Measurements from ENCODE around the gene TLCD3A. TPM values are rescaled to one million over a fixed set of nuclear protein-coding genes. Genes with fewer than 3 reads are reported as not detected.

Gene TLCD3A
- total RNA-seq = 1 to 10 TPM; 6.9 to 8.4 TPM

DNA sequence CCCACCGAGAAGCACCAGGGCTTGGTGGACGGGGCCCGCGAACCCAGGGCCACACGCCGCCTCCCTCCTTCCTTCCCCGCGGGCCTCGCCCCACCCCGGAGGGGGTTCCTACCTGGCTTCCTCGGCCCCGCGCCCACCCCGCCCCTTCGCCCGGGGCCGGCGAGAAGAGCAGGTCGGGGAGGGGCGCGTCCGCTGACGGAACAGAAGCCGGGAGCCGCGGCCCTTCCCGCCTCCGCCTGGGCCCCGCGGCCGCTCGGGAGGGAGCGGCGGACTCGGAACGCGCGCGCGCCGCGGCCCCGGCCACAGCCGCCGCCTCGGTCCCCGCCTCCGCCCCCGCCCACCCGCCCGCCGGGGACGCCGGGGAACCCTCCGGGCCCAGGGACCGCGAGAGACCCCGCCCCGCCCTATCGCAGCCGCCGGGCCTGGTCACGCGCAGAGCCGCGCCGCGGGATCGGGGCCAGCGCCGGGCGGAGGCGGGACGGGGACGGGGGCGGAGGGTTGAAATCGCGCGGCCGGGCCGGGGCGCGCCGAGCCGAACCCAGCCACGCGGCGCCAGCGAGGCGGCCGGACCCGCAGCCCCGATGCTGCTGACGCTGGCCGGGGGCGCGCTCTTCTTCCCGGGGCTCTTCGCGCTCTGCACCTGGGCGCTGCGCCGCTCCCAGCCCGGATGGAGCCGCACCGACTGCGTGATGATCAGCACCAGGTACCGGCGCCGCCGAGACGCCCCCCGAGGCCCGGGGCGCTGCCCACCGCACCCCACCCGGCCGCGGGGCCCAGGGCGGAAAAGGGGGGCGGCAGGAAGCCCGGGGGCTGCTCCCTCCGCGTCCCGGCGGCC, at the start of gene TLCD3A:
Gene TLCD3A, plus strand, starts transcription at position 530 of the 835 bp plus-strand sequence. Its CDS starts 52 bp downstream, at position 582.
- Mint-ChIP-seq H3K4me3 (peak within 1 kb of the TSS; percentile 79), H3K9me3 (no peaks in the 10 kb centered on the region), H3K27me3 (peaks cover 9% of the 10 kb centered on the region), H3K4me1 (ENCODE audit: low read depth) (peaks cover 13% of the 10 kb centered on the region), H3K27ac (no peak within 1 kb of the TSS), H3K36me3 (peaks cover 11% of the 10 kb centered on the region)
- intact Hi-C loops (cut with micrococcal nuclease) = no loop called here
- DNase-seq = peak; percentile 58
- ChIA-PET CTCF (interaction anchor here (0.9 kb wide), 1 partner anchor 320 kb away, joined by 3 read pairs; no protein-coding TSS in a partner anchor), POLR2A (interaction anchor here (0.7 to 1.0 kb wide), 2 partner anchors 19 to 245 kb away, joined by 4 read pairs; no protein-coding TSS in a partner anchor)

GRCh38 chr17:683040-683439, 49.4 kb upstream of the TLCD3A start:
- no peaks in the 10 kb centered on the region for H3K9me3 Mint-ChIP-seq
- H3K27me3 Mint-ChIP-seq = no peaks in the 10 kb centered on the region
- DNase-seq = no peak
- ChIA-PET CTCF (interaction anchor here (4.7 kb wide), 1 partner anchor 16 kb away, joined by 15 read pairs; no protein-coding TSS in a partner anchor), POLR2A (no interaction called here)
- no peak overlapping the region for H3K4me3 Mint-ChIP-seq
- peaks cover 17% of the 10 kb centered on the region for H3K4me1 Mint-ChIP-seq (ENCODE audit: low read depth)
- H3K36me3 Mint-ChIP-seq = peaks cover 6% of the 10 kb centered on the region
- no peak overlapping the region for H3K27ac Mint-ChIP-seq
- intact Hi-C loops (cut with micrococcal nuclease) = no loop called here

- Mint-ChIP-seq H3K27ac (no peak overlapping the region), H3K4me3 (no peak overlapping the region), H3K36me3 (peaks cover 6% of the 10 kb centered on the region), H3K9me3 (no peaks in the 10 kb centered on the region), H3K27me3 (no peaks in the 10 kb centered on the region), H3K4me1 (ENCODE audit: low read depth) (peaks cover 17% of the 10 kb centered on the region)
- ChIA-PET CTCF (interaction anchor here (4.7 kb wide), 1 partner anchor 16 kb away, joined by 15 read pairs; no protein-coding TSS in a partner anchor), POLR2A (no interaction called here)
- intact Hi-C loops (cut with micrococcal nuclease) = no loop called here
- no peak for DNase-seq
Measured at GRCh38 chr17:683499-684254, 48.7 kb upstream of the TLCD3A start.

- no peaks in the 10 kb centered on the region for H3K9me3 Mint-ChIP-seq
- CTCF ChIA-PET = interaction anchor here (4.7 kb wide), 1 partner anchor 14 kb away, joined by 15 read pairs; no protein-coding TSS in a partner anchor
- H3K27ac Mint-ChIP-seq = no peak overlapping the region
- intact Hi-C loops (cut with micrococcal nuclease) = loop anchor here (5.0 kb wide), 1 partner anchor 273 kb away; a partner anchor contains a TSS
- H3K27me3 Mint-ChIP-seq = no peaks in the 10 kb centered on the region
- POLR2A ChIA-PET = no interaction called here
- DNase-seq = no peak
- H3K4me1 Mint-ChIP-seq (ENCODE audit: low read depth) = peaks cover 17% of the 10 kb centered on the region
- peaks cover 10% of the 10 kb centered on the region for H3K36me3 Mint-ChIP-seq
- no peak overlapping the region for H3K4me3 Mint-ChIP-seq
Measured at GRCh38 chr17:685006-685405, 47.4 kb upstream of the TLCD3A start.

GRCh38 chr17:688100-688989, 44.1 kb upstream of the TLCD3A start:
- intact Hi-C loops (cut with micrococcal nuclease) = loop anchor here (5.0 kb wide), 1 partner anchor 276 kb away; a partner anchor contains a TSS
- CTCF ChIA-PET = interaction anchor here (1.2 to 2.8 kb wide), 3 partner anchors 12 to 276 kb away, joined by 3 to 10 read pairs (median 9); no protein-coding TSS in a partner anchor
- Mint-ChIP-seq H3K4me3 (no peak overlapping the region), H3K9me3 (no peaks in the 10 kb centered on the region), H3K27ac (no peak overlapping the region), H3K36me3 (peaks cover 22% of the 10 kb centered on the region), H3K4me1 (ENCODE audit: low read depth) (peaks cover 3% of the 10 kb centered on the region), H3K27me3 (no peaks in the 10 kb centered on the region)
- POLR2A ChIA-PET = no interaction called here
- no peak for DNase-seq

GRCh38 chr17:689556-690275, 42.7 kb upstream of the TLCD3A start:
- CTCF ChIA-PET = interaction anchor here (1.2 to 3.8 kb wide), 2 partner anchors 10 to 277 kb away, joined by 3 to 26 read pairs; no protein-coding TSS in a partner anchor
- Mint-ChIP-seq H3K36me3 (peaks cover 27% of the 10 kb centered on the region), H3K4me3 (no peak overlapping the region), H3K4me1 (ENCODE audit: low read depth) (no peaks in the 10 kb centered on the region), H3K27me3 (no peaks in the 10 kb centered on the region), H3K27ac (no peak overlapping the region), H3K9me3 (no peaks in the 10 kb centered on the region)
- DNase-seq = no peak
- intact Hi-C loops (cut with micrococcal nuclease) = loop anchor here (5.0 to 10.0 kb wide), 2 partner anchors 277 to 305 kb away; a partner anchor contains a TSS
- POLR2A ChIA-PET = no interaction called here

- no peak overlapping the region for H3K27ac Mint-ChIP-seq
- CTCF ChIA-PET = interaction anchor here (3.8 kb wide), 1 partner anchor 10 kb away, joined by 26 read pairs; no protein-coding TSS in a partner anchor
- H3K9me3 Mint-ChIP-seq = no peaks in the 10 kb centered on the region
- no peaks in the 10 kb centered on the region for H3K27me3 Mint-ChIP-seq
- H3K4me3 Mint-ChIP-seq = no peak overlapping the region
- POLR2A ChIA-PET = no interaction called here
- intact Hi-C loops (cut with micrococcal nuclease) = loop anchor here (10.0 kb wide), 1 partner anchor 306 kb away; no protein-coding TSS in a partner anchor
- H3K36me3 Mint-ChIP-seq = peaks cover 32% of the 10 kb centered on the region
- no peaks in the 10 kb centered on the region for H3K4me1 Mint-ChIP-seq (ENCODE audit: low read depth)
- no peak for DNase-seq
Measured at GRCh38 chr17:690361-690760, 42.0 kb upstream of the TLCD3A start.

- Mint-ChIP-seq H3K4me1 (ENCODE audit: low read depth) (no peaks in the 10 kb centered on the region), H3K27ac (no peak overlapping the region), H3K9me3 (no peaks in the 10 kb centered on the region), H3K4me3 (no peak overlapping the region), H3K27me3 (no peaks in the 10 kb centered on the region), H3K36me3 (peaks cover 29% of the 10 kb centered on the region)
- ChIA-PET POLR2A (no interaction called here), CTCF (interaction anchor here (0.7 to 3.8 kb wide), 3 partner anchors 9 to 279 kb away, joined by 3 to 26 read pairs (median 5); no protein-coding TSS in a partner anchor)
- intact Hi-C loops (cut with micrococcal nuclease) = loop anchor here (10.0 kb wide), 1 partner anchor 307 kb away; no protein-coding TSS in a partner anchor
- no peak for DNase-seq
Measured at GRCh38 chr17:691423-691822, 41.0 kb upstream of the TLCD3A start.

DNA sequence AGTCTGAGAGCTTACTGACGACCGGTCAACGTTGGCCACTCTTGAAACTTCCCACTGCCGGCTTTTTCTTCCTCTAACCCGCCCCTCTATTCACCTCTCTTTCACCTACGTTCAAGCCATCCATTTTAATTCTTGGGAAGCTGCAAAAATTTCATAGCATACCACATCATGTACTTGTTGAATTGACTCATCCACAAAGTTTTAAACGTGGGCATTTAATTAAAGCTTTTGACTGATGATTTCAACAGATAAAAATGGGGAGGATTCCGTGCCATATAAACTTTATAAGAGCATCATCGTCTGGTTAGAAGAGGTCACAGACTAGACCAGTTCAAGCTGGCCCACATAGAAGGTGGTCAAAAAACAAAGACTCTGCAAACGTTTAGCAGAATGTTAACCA, 40.3 kb upstream of the TLCD3A start:
- no peak overlapping the region for H3K4me3 Mint-ChIP-seq
- CTCF ChIA-PET = interaction anchor here (0.7 to 3.8 kb wide), 3 partner anchors 8 to 280 kb away, joined by 3 to 26 read pairs (median 5); no protein-coding TSS in a partner anchor
- intact Hi-C loops (cut with micrococcal nuclease) = loop anchor here (10.0 kb wide), 1 partner anchor 307 kb away; no protein-coding TSS in a partner anchor
- POLR2A ChIA-PET = no interaction called here
- DNase-seq = no peak
- no peaks in the 10 kb centered on the region for H3K27me3 Mint-ChIP-seq
- no peaks in the 10 kb centered on the region for H3K4me1 Mint-ChIP-seq (ENCODE audit: low read depth)
- peaks cover 34% of the 10 kb centered on the region for H3K36me3 Mint-ChIP-seq
- no peaks in the 10 kb centered on the region for H3K9me3 Mint-ChIP-seq
- no peak overlapping the region for H3K27ac Mint-ChIP-seq

GRCh38 chr17:693791-694638, 38.4 kb upstream of the TLCD3A start:
- no peak for DNase-seq
- intact Hi-C loops (cut with micrococcal nuclease) = loop anchor here (10.0 kb wide), 1 partner anchor 309 kb away; no protein-coding TSS in a partner anchor
- ChIA-PET POLR2A (no interaction called here), CTCF (interaction anchor here (0.8 kb wide), 1 partner anchor 281 kb away, joined by 3 read pairs; no protein-coding TSS in a partner anchor)
- Mint-ChIP-seq H3K27ac (no peak overlapping the region), H3K9me3 (no peaks in the 10 kb centered on the region), H3K36me3 (peaks cover 33% of the 10 kb centered on the region), H3K4me3 (no peak overlapping the region), H3K27me3 (no peaks in the 10 kb centered on the region), H3K4me1 (ENCODE audit: low read depth) (no peaks in the 10 kb centered on the region)

All from activated CD4-positive, alpha-beta memory T cell treated with anti-CD3 and anti-CD28 coated beads for 36 hours (primary cell).